ENCODE data around the gene HDAC11. TPM values are rescaled to one million over a fixed set of nuclear protein-coding genes. Genes with fewer than 3 reads are reported as not detected.

The HDAC11 gene
- total RNA-seq, 1 donor from 2014 or later: 37.5 TPM

- DNase-seq (ENCODE audit: missing footprints): peak; percentile 48
- intact Hi-C loops (cut with DNase I): loop anchor here (5.0 kb wide), 1 partner anchor 46 kb away; the partner anchor contains the start of gene FBLN2
- ATAC-seq: no peak
Measured at GRCh38 chr3:13501521-13501920, 21.4 kb downstream of the HDAC11 start.

- peak; percentile 39 for DNase-seq (ENCODE audit: missing footprints)
- intact Hi-C loops (cut with DNase I): loop anchor here (5.0 kb wide), 1 partner anchor 45 kb away; the partner anchor contains the start of gene FBLN2
- no peak for ATAC-seq
Measured at GRCh38 chr3:13501958-13502790, 22.1 kb downstream of the HDAC11 start.

DNA sequence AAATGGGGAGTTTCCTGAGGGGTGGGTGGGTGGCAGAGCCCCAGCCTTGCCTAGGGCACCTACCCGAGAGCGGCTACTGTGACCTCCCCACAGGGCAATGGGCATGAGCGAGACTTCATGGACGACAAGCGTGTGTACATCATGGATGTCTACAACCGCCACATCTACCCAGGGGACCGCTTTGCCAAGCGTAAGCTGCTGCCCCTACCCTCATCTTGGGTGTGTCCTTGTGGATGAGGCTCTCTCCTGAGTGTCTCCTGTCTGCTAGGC is 22.6 kb downstream of the HDAC11 start:
- ATAC-seq: no peak
- intact Hi-C loops (cut with DNase I): loop anchor here (5.0 kb wide), 1 partner anchor 45 kb away; the partner anchor contains the start of gene FBLN2
- no peak for DNase-seq (ENCODE audit: missing footprints)

GRCh38 chr3:13504161-13504831 is 24.2 kb downstream of the HDAC11 start:
- intact Hi-C loops (cut with DNase I): loop anchor here (5.0 kb wide), 1 partner anchor 43 kb away; the partner anchor contains the start of gene FBLN2
- DNase-seq (ENCODE audit: missing footprints) (peak; percentile 45), ATAC-seq (no peak)

GRCh38 chr3:13505147-13506130 is 25.3 kb downstream of the HDAC11 start:
- ATAC-seq: no peak
- peak; percentile 22 for DNase-seq (ENCODE audit: missing footprints)

GRCh38 chr3:13506239-13506638 is 26.1 kb downstream of the HDAC11 start:
- intact Hi-C loops (cut with DNase I): no loop called here
- no peak for ATAC-seq
- DNase-seq (ENCODE audit: missing footprints): no peak

More at GRCh38 chr3:13505147-13506130, 25.3 kb downstream of the HDAC11 start:
- intact Hi-C loops (cut with DNase I): no loop called here

GRCh38 chr3:13506680-13507079 is 26.6 kb downstream of the HDAC11 start:
- ATAC-seq: no peak
- intact Hi-C loops (cut with DNase I): no loop called here
- DNase-seq (ENCODE audit: missing footprints): peak; percentile 34

DNA sequence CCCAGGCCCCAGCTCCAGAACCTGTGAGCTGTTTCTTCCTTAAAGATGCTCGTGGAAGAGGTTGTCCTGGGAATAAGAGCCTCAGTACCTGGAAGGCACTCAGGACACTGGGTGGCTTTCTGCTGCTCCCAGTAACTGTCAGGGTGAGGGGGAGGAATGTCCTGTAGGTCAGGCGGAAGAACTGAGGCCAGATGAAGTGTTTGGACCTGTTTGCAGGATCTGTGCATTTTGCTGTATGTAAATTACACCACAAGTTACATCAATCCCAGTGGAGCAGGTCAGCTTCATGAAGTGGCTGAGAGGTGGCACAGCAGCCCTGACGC is 27.1 kb downstream of the HDAC11 start:
- no peak for DNase-seq (ENCODE audit: missing footprints)
- ATAC-seq: no peak
- intact Hi-C loops (cut with DNase I): no loop called here

DNA sequence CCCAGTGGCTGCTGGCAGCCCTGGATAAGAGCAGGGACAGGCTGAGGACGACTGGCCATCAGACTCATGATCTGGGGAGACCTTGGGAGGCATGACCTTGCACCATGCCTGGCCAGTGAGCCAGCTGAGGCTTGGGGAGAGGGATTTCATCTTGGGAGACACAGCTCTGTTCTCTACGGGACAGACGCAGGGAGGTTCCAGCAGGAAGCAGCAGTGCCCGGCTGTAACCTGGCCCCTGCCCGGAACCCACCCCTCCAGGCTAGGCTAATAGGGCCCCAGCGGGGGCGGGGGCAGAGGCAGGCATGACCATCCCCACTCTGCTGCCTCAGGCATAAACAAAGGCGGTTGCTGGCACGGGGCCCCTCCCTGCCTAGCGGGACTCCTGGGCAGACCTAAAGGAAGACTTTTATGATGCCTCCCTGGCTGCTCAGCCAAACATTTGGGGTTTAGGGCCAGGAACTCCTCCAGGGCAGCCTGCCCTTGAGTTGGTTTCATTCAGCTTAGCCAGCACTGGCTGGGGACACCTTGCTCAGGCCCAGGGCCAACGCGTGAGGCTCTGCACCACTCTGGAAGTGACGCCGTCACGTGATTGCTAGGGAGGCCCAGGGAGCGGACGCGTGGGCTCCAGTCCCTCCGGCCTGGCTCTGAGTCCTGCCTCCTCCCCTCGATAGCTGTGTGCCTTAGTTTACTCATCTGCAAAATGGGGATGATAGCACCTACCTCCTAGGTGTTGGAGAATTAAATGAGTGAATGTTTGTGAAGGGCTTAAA is 27.6 kb downstream of the HDAC11 start:
- peak; percentile 64 for DNase-seq (ENCODE audit: missing footprints)
- peak; percentile 35 for ATAC-seq
- intact Hi-C loops (cut with DNase I): no loop called here

GRCh38 chr3:13508496-13508895 is 28.4 kb downstream of the HDAC11 start:
- peak; percentile 47 for DNase-seq (ENCODE audit: missing footprints)
- ATAC-seq: no peak
- intact Hi-C loops (cut with DNase I): no loop called here

DNA sequence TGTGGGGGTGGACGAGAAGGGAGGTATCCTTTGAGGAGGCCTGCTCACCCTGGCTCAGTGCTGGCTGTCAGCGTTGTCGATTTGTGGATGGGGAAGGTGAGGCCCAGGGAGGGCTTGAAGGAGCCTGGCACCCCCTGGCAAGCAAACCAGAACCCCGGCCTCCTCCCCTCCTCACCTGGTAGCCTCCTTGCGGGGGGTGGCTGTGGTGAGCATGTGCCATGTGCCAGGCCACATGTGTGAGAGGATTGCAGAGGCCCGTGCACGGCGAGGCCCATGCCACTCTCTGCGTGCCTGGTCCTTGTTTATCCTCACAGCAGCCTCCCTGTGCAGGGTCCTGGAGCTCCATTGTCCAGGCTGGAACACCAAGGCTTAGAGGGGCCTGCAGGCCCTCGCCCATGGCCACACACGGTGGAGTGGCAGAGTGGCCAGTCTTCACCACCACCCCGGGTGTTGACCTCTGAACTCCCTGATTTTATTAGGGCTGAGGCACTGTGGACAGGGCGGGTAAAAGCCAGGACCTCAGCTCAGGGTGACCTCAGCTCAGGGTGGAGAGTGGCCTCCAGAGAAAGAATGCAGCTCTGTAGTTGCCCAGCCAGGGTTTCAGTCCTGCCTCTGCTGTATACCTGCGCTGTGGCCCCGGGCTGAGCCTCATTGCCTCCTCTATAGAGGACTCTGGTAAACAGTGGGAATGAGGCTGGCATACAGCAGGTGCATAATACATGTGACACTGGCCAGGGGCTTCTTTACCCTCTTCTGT is 29.1 kb downstream of the HDAC11 start:
- DNase-seq (ENCODE audit: missing footprints) (peak; percentile 21), ATAC-seq (no peak)
- intact Hi-C loops (cut with DNase I): no loop called here

- no peak for DNase-seq (ENCODE audit: missing footprints)
- no peak for ATAC-seq
- intact Hi-C loops (cut with DNase I): no loop called here
Measured at GRCh38 chr3:13509816-13510192, 29.7 kb downstream of the HDAC11 start.

DNA sequence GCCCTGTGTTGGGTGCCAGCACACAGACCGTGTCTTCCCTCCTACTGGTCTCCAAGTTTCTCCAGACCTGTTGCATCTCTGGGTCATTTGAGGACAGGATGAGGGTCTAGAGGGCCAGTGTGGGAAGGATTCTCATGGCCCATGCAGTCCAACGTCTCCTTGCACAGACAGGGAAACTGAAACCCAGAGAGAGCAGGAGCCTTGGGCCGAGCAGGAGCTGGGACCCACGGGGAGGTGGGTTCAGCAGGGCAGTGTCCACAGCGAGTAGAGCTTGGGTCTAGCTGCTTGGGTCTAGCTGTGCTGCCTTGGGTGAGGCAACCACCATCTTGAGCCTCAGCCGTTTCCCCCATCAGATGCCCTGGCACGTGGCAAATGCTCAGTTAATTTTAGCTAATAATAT is 32.3 kb downstream of the HDAC11 start:
- ATAC-seq (no peak), DNase-seq (ENCODE audit: missing footprints) (no peak)
- intact Hi-C loops (cut with DNase I): no loop called here

DNA sequence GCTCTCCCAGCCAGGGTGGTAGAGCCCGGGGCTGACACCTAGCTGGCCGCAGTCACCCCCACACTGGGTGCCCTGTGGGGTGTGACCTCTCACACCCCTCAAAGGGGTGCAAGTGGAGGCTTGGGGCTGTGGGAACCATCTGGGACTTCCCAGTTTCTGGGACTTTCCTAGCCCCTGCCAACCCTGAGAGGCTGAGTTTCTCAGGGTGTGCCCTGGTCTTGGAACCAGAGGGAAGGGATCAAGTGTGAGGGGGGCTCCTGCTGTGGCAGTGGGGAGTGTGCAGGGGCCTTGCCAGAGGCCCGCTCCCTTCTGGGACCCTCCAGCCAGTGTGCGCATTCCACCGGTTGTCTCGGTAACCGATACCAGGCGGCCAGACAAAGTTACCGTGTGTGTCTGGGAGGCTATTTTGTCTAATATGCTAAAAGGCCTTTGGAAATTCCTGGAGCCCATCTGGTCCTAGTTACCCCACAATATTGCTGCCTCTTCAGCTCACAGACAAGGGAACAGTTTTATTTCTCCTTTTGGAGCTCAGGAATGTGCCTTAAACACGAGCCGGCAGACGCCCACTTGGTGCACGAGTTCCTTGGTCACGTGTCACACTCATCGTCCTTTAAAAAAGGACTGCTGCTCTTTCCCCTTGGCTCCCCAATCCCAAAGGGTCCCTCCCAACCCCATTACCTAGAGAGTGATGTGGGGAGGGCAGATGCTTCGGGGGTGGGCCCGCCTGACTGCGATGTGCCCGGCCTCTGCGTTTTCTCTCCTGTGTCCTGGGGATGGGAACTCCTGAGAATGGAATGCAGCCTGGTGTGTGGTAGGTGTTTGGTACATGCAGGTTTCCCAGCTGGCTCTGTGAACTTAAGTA is 33.2 kb downstream of the HDAC11 start:
- intact Hi-C loops (cut with DNase I): no loop called here
- DNase-seq (ENCODE audit: missing footprints) (no peak), ATAC-seq (no peak)

DNA sequence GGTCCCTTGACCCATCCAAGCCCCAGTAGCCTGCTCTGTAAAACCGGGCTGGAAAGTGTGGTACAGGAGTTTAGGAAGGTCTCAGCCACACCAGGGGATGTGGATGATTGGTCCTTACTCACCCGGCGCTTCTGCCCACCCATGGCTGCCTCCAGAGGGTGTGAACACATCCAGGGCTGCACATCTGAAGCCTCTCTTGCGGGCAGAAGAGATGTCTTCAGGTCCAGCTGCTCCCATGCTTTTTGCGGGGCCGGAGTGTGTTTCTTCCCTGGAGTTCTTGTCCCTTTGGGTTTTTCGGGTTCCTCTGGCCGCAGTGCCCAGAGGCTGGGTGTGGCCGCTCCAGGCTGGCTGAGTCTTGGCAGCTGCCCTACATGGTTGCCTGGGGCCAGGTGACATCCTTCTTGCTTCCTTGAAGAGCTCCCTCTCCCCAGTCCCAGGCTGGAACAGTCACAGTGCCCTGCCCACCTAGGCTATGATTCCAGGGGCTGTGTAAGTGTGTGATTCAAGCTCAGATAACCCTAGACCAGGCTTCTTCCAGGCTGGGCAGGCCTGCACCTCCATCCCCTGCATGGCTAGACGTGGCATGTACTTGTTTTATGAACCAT is 33.9 kb downstream of the HDAC11 start:
- intact Hi-C loops (cut with DNase I): no loop called here
- no peak for ATAC-seq
- DNase-seq (ENCODE audit: missing footprints): no peak

- DNase-seq (ENCODE audit: missing footprints) (no peak), ATAC-seq (no peak)
- intact Hi-C loops (cut with DNase I): loop anchor here (5.0 kb wide), 1 partner anchor 52 kb away; no protein-coding TSS in a partner anchor
Measured at GRCh38 chr3:13514639-13515435, 34.7 kb downstream of the HDAC11 start.
